Adrenal gland (tissue), 5 donors: Measurements from ENCODE around the gene COX10.

Experiments used
- POLR2A ChIP-seq, 2 donors: fragments of 450-650 bp; IDR thresholded peaks; one replicate each; pipeline ENCODE4 v1.6.1; 2017; ENCODE audit warnings: antibody characterized with exemption in 2 of 2, mild to moderate bottlenecking in 2 of 2, moderate library complexity in 1 of 2
- TF ChIP-seq, protein P1 (sequence below), 6 experiments: fragments of 450-650 bp in 4 of 6; fragments of 200-600 bp in 2 of 6; sonication (generic) in 1 of 6; IDR thresholded peaks; 1 replicate in 5 of 6; 2 replicates in 1 of 6; pipeline versions ENCODE4 v1.5.1 to v1.8.0; 2016 to 2021; ENCODE audit warnings: antibody characterized with exemption in 6 of 6, mild to moderate bottlenecking in 2 of 6, moderate library complexity in 1 of 6
- donor health status: DM: no; HTN: no; CAD: no.

DNA sequence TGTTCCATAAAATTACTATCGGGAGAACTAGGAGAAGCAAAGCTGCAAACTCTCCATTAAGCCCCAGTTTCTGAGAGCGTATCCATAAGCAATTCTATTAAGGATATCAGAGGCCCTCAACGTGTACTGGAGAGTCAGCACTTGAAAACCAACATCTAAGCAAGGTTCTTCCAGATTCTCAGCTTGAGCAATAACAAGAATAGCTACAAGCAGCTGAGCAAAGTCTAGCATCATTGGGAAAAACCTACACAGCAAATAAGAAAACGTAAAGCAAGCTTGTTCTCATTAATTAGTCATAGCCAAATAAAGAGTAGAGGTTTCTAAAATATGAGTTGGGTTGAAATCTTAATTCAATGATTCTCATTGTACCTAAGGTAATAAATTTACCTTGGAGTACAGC, 26.9 kb upstream of the COX10 start:
- TF ChIP-seq, protein P1, sequence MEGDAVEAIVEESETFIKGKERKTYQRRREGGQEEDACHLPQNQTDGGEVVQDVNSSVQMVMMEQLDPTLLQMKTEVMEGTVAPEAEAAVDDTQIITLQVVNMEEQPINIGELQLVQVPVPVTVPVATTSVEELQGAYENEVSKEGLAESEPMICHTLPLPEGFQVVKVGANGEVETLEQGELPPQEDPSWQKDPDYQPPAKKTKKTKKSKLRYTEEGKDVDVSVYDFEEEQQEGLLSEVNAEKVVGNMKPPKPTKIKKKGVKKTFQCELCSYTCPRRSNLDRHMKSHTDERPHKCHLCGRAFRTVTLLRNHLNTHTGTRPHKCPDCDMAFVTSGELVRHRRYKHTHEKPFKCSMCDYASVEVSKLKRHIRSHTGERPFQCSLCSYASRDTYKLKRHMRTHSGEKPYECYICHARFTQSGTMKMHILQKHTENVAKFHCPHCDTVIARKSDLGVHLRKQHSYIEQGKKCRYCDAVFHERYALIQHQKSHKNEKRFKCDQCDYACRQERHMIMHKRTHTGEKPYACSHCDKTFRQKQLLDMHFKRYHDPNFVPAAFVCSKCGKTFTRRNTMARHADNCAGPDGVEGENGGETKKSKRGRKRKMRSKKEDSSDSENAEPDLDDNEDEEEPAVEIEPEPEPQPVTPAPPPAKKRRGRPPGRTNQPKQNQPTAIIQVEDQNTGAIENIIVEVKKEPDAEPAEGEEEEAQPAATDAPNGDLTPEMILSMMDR (IDR thresholded peaks at IDR 0.05) = no peak
- no peak for TF ChIP-seq POLR2A (IDR thresholded peaks at IDR 0.05)
